Endothelial cell (in vitro differentiated cells): Measurements from ENCODE around the gene TTL. TPM values are rescaled to one million over a fixed set of nuclear protein-coding genes. Genes with fewer than 3 reads are reported as not detected.
"Not testable (repeated sequence)": the region's sequence is repeated elsewhere in the genome, so short reads cannot be mapped to it uniquely, and the experiment has no call there.

Experiments
- DNase-seq: peaks from one replicate; pipeline ENCODE4 v3.0.0; 2021; ENCODE audit warnings: low spot score
- H3K27ac Mint-ChIP-seq: one replicate; pipeline ENCODE4 v1.8.0; 2021; ENCODE audit warnings: mixed read lengths, inconsistent platforms; ENCODE audit not compliant: unreplicated experiment
- H3K27me3 Mint-ChIP-seq: one replicate; pipeline ENCODE4 v1.8.0; 2021; ENCODE audit warnings: mild to moderate bottlenecking, moderate library complexity, mixed read lengths, inconsistent platforms; ENCODE audit not compliant: unreplicated experiment
- H3K36me3 Mint-ChIP-seq: one replicate; pipeline ENCODE4 v1.8.0; 2021; ENCODE audit warnings: mild to moderate bottlenecking, low read depth, mixed read lengths, inconsistent platforms; ENCODE audit not compliant: unreplicated experiment
- H3K4me1 Mint-ChIP-seq: one replicate; pipeline ENCODE4 v1.8.0; 2021; ENCODE audit warnings: mild to moderate bottlenecking, mixed read lengths, inconsistent platforms; ENCODE audit not compliant: unreplicated experiment
- H3K4me3 Mint-ChIP-seq: one replicate; pipeline ENCODE4 v1.8.0; 2021; ENCODE audit warnings: mild to moderate bottlenecking, mixed read lengths, inconsistent platforms; ENCODE audit not compliant: unreplicated experiment
- H3K9me3 Mint-ChIP-seq: one replicate; pipeline ENCODE4 v1.8.0; 2021; ENCODE audit warnings: mixed read lengths, inconsistent platforms; ENCODE audit not compliant: unreplicated experiment
- CTCF ChIP-seq: fragments of 200-600 bp; sonication (generic); IDR thresholded peaks from one replicate; pipeline ENCODE4 v1.5.0; 2021; ENCODE audit warnings: antibody characterized with exemption; ENCODE audit not compliant: unreplicated experiment
- long read RNA-seq: library from polyadenylated mRNA; unstranded; transcript quantifications from one replicate; pipeline ENCODE4 v2.0.0, GENCODE V29; 2020; ENCODE audit not compliant: unreplicated experiment
- total RNA-seq: library from RNA; stranded (reverse); fragmentation: NEBNext Ultra II Directional; extraction: Animal tissue kit (Norgen Biotek cat#: 25700); gene quantifications from one replicate; pipeline ENCODE4 v1.2.1, GENCODE V29; 2021; ENCODE audit not compliant: unreplicated experiment

Gene TTL
- 89.9 TPM for total RNA-seq
- long read RNA-seq, partial matches to known transcripts: 1 of 7 reads
- long read RNA-seq, other reads (novel, unspliced or antisense): 6 of 7 reads

GRCh38 chr2:112481528-112482233 is at the start of gene TTL:
Gene TTL (plus strand): TSS chr2:112482156. CDS start chr2:112482345, 189 bp downstream.
- H3K27ac Mint-ChIP-seq: peak within 1 kb of the TSS; percentile 87
- peak within 1 kb of the TSS; percentile 99 for H3K4me3 Mint-ChIP-seq
- H3K9me3 Mint-ChIP-seq: no peaks in the 10 kb centered on the region
- DNase-seq: peak; percentile 59
- H3K4me1 Mint-ChIP-seq: peaks cover 31% of the 10 kb centered on the region
- H3K36me3 Mint-ChIP-seq: peaks cover 16% of the 10 kb centered on the region
- peaks cover 4% of the 10 kb centered on the region for H3K27me3 Mint-ChIP-seq
- TF ChIP-seq CTCF: no peak

- peak overlapping the region; percentile 87 for H3K4me3 Mint-ChIP-seq
- H3K27me3 Mint-ChIP-seq, H3K4me1 Mint-ChIP-seq, H3K9me3 Mint-ChIP-seq, DNase-seq, H3K36me3 Mint-ChIP-seq, H3K27ac Mint-ChIP-seq: not testable (repeated sequence)
Measured at GRCh38 chr2:112432390-112432734, 49.6 kb upstream of the TTL start.

- H3K4me3 Mint-ChIP-seq: peak overlapping the region; percentile 87
- not testable (repeated sequence) for H3K27me3 Mint-ChIP-seq, H3K36me3 Mint-ChIP-seq, H3K27ac Mint-ChIP-seq, H3K4me1 Mint-ChIP-seq, H3K9me3 Mint-ChIP-seq
- DNase-seq: peak; percentile 26
Measured at GRCh38 chr2:112432735-112433479, 49.0 kb upstream of the TTL start.

- H3K36me3 Mint-ChIP-seq, H3K27me3 Mint-ChIP-seq, H3K9me3 Mint-ChIP-seq, H3K4me1 Mint-ChIP-seq: not testable (repeated sequence)
- peak within 1 kb of the TSS; percentile 57 for H3K27ac Mint-ChIP-seq
- DNase-seq: peak; percentile 83
- TF ChIP-seq CTCF: peak; percentile 47
- peak within 1 kb of the TSS; percentile 89 for H3K4me3 Mint-ChIP-seq
Measured at GRCh38 chr2:112433480-112433879, 48.5 kb upstream of the TTL start, which contains the start of gene RGPD8. Gene RGPD8 (minus strand): TSS chr2:112433645. CDS start chr2:112433453, 192 bp downstream.

GRCh38 chr2:112433932-112434730 is 47.8 kb upstream of the TTL start:
- peaks cover 6% of the 10 kb centered on the region for H3K4me1 Mint-ChIP-seq
- H3K36me3 Mint-ChIP-seq: no peaks in the 10 kb centered on the region
- no peak overlapping the region for H3K4me3 Mint-ChIP-seq
- H3K27me3 Mint-ChIP-seq: peaks cover 7% of the 10 kb centered on the region
- H3K9me3 Mint-ChIP-seq: no peaks in the 10 kb centered on the region
- no peak for TF ChIP-seq CTCF
- no peak overlapping the region for H3K27ac Mint-ChIP-seq
- DNase-seq: no peak

- not testable (repeated sequence) for DNase-seq, H3K36me3 Mint-ChIP-seq
Measured at GRCh38 chr2:112434890-112435715, 46.9 kb upstream of the TTL start.

GRCh38 chr2:112435716-112436431 is 46.1 kb upstream of the TTL start:
- DNase-seq, H3K4me1 Mint-ChIP-seq, H3K27ac Mint-ChIP-seq, H3K36me3 Mint-ChIP-seq, H3K9me3 Mint-ChIP-seq, H3K4me3 Mint-ChIP-seq, H3K27me3 Mint-ChIP-seq: not testable (repeated sequence)

More at GRCh38 chr2:112434890-112435715, 46.9 kb upstream of the TTL start:
- H3K4me3 Mint-ChIP-seq, H3K27me3 Mint-ChIP-seq, H3K9me3 Mint-ChIP-seq, H3K27ac Mint-ChIP-seq, H3K4me1 Mint-ChIP-seq: not testable (repeated sequence)

- not testable (repeated sequence) for DNase-seq, H3K36me3 Mint-ChIP-seq, H3K27me3 Mint-ChIP-seq, H3K27ac Mint-ChIP-seq, H3K4me3 Mint-ChIP-seq, H3K4me1 Mint-ChIP-seq, H3K9me3 Mint-ChIP-seq
Measured at GRCh38 chr2:112436993-112437392, 45.0 kb upstream of the TTL start.
